OCI-LY3 (cell line): ENCODE measurements around the gene BRD1.

Experiments
- H2AFZ ChIP-seq: fragments of 200-600, 300-600 bp; shearing (Covaris generic); 2 replicates; pipeline ENCODE4 v1.6.0; 2014; ENCODE audit warnings: antibody characterized with exemption, low read depth, low read length
- H3K27ac ChIP-seq: fragments of 200-600, 300-600 bp; sonication (generic); 2 replicates; pipeline ENCODE4 v1.5.1; 2014; ENCODE audit warnings: mild to moderate bottlenecking, low read length, moderate library complexity, mixed read lengths
- H3K27me3 ChIP-seq: fragments of 200-600, 300-600 bp; sonication (generic); 2 replicates; pipeline ENCODE4 v1.6.1; 2014; ENCODE audit warnings: low read depth, low read length, mixed read lengths
- H3K36me3 ChIP-seq: fragments of 200-600, 300-600 bp; sonication (generic); replicated peaks from 2 replicates; pipeline ENCODE3; 2014; ENCODE audit warnings: low read depth, low read length, mixed read lengths
- H3K4me1 ChIP-seq: fragments of 300-600, 200-600 bp; sonication (generic); 2 replicates; pipeline ENCODE4 v1.6.1; 2014; ENCODE audit warnings: low read length, mixed read lengths
- H3K4me2 ChIP-seq: fragments of 200-600, 300-600 bp; sonication (generic); 2 replicates; pipeline ENCODE4 v1.6.1; 2014; ENCODE audit warnings: low read length, mixed read lengths
- H3K4me3 ChIP-seq: fragments of 300-600, 200-600 bp; sonication (generic); 2 replicates; pipeline ENCODE4 v1.5.1; 2014; ENCODE audit warnings: antibody characterized with exemption, mild to moderate bottlenecking, low read length, moderate library complexity
- H3K79me2 ChIP-seq: fragments of 300-600, 200-600 bp; shearing (Covaris generic); 2 replicates; pipeline ENCODE4 v1.6.1; 2014; ENCODE audit warnings: mild to moderate bottlenecking, low read length, mixed read lengths
- H3K9ac ChIP-seq: fragments of 300-600, 200-600 bp; shearing (Covaris generic); 2 replicates; pipeline ENCODE4 v1.6.0; 2014; ENCODE audit warnings: mild to moderate bottlenecking, low read length, moderate library complexity
- H3K9me3 ChIP-seq: fragments of 200-600, 300-600 bp; shearing (Covaris generic); 2 replicates; pipeline ENCODE4 v1.6.1; 2014; ENCODE audit warnings: low read length, mixed read lengths; ENCODE audit not compliant: insufficient read depth
- H4K20me1 ChIP-seq: fragments of 200-600, 300-600 bp; sonication (generic); 2 replicates; pipeline ENCODE4 v1.6.1; 2016; ENCODE audit warnings: low read length, mixed read lengths; ENCODE audit not compliant: insufficient read depth
- EZH2phosphoT487 ChIP-seq: fragments of 200-600 bp; shearing (Covaris generic); IDR thresholded peaks from 2 replicates; pipeline ENCODE4 v1.6.1; 2018; ENCODE audit warnings: antibody characterized with exemption, mixed run types, low read depth
- TF ChIP-seq, protein P1 (sequence below): fragments of 200-600, 300-600 bp; sonication (generic); IDR thresholded peaks from 2 replicates; pipeline ENCODE4 v1.5.1; 2014; ENCODE audit warnings: antibody characterized with exemption, low read length, low read depth

The BRD1 gene

GRCh38 chr22:49775867-49776511, 51.7 kb downstream of the BRD1 start:
- no peaks in the 10 kb centered on the region for H4K20me1 ChIP-seq
- peaks cover 12% of the 10 kb centered on the region; the same call in 1 of the 2 replicates for H3K79me2 ChIP-seq
- TF ChIP-seq, protein P1, sequence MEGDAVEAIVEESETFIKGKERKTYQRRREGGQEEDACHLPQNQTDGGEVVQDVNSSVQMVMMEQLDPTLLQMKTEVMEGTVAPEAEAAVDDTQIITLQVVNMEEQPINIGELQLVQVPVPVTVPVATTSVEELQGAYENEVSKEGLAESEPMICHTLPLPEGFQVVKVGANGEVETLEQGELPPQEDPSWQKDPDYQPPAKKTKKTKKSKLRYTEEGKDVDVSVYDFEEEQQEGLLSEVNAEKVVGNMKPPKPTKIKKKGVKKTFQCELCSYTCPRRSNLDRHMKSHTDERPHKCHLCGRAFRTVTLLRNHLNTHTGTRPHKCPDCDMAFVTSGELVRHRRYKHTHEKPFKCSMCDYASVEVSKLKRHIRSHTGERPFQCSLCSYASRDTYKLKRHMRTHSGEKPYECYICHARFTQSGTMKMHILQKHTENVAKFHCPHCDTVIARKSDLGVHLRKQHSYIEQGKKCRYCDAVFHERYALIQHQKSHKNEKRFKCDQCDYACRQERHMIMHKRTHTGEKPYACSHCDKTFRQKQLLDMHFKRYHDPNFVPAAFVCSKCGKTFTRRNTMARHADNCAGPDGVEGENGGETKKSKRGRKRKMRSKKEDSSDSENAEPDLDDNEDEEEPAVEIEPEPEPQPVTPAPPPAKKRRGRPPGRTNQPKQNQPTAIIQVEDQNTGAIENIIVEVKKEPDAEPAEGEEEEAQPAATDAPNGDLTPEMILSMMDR: no peak
- TF ChIP-seq EZH2phosphoT487: no peak
- no peaks in the 10 kb centered on the region for H3K4me1 ChIP-seq
- no peak overlapping the region for H3K9ac ChIP-seq
- no peak overlapping the region for H2AFZ ChIP-seq
- no peaks in the 10 kb centered on the region for H3K27me3 ChIP-seq
- H3K4me2 ChIP-seq: no peak overlapping the region
- no peak overlapping the region for H3K27ac ChIP-seq
- H3K9me3 ChIP-seq: no peaks in the 10 kb centered on the region
- no peaks in the 10 kb centered on the region for H3K36me3 ChIP-seq
- no peak overlapping the region for H3K4me3 ChIP-seq

GRCh38 chr22:49775191-49775866, 52.3 kb downstream of the BRD1 start:
- no peak for TF ChIP-seq EZH2phosphoT487
- TF ChIP-seq, protein P1: no peak
- Histone ChIP-seq H3K27me3 (no peaks in the 10 kb centered on the region), H3K36me3 (no peaks in the 10 kb centered on the region), H3K4me2 (no peak overlapping the region), H3K27ac (no peak overlapping the region), H3K79me2 (peaks cover 6% of the 10 kb centered on the region; the same call in 1 of the 2 replicates), H3K9ac (no peak overlapping the region), H3K4me1 (no peaks in the 10 kb centered on the region), H2AFZ (no peak overlapping the region), H3K4me3 (no peak overlapping the region), H4K20me1 (no peaks in the 10 kb centered on the region), H3K9me3 (no peaks in the 10 kb centered on the region)

GRCh38 chr22:49774499-49775151, 53.0 kb downstream of the BRD1 start:
- Histone ChIP-seq H3K79me2 (no peaks in the 10 kb centered on the region; the same call in 1 of the 2 replicates), H3K27ac (no peak overlapping the region), H2AFZ (no peak overlapping the region), H3K36me3 (no peaks in the 10 kb centered on the region), H3K4me1 (no peaks in the 10 kb centered on the region), H3K9ac (no peak overlapping the region), H3K4me2 (no peak overlapping the region), H3K4me3 (no peak overlapping the region), H3K9me3 (no peaks in the 10 kb centered on the region), H4K20me1 (no peaks in the 10 kb centered on the region), H3K27me3 (no peaks in the 10 kb centered on the region)
- no peak for TF ChIP-seq EZH2phosphoT487
- TF ChIP-seq, protein P1: no peak

DNA sequence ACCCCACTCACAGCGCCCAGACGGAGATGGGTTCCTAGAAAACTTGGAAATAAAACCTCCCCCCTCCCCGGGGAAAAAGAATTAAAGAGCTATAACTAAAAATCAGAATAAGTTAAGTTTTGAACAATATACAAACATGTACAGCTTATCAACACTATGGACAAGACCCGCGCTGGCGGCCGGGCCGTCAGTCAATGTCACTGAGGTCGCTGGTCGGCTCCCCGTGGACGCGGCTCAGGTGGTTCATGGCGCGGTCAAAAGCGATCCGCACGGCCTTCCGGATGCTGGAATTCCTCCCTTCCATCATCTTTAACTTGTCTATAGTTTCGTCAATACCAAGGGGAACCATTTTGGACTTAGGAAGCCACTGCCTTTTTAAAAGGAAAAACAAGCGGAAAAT, 53.6 kb downstream of the BRD1 start:
- no peaks in the 10 kb centered on the region for H3K36me3 ChIP-seq

More for the DNA sequence above, 53.6 kb downstream of the BRD1 start:
- no peak overlapping the region for H3K9ac ChIP-seq
- H3K79me2 ChIP-seq: no peaks in the 10 kb centered on the region; the same call in 1 of the 2 replicates
- no peaks in the 10 kb centered on the region for H4K20me1 ChIP-seq
- TF ChIP-seq, protein P1: no peak
- H3K9me3 ChIP-seq: no peaks in the 10 kb centered on the region
- H3K4me3 ChIP-seq: no peak overlapping the region
- H3K4me2 ChIP-seq: no peak overlapping the region
- H3K4me1 ChIP-seq: no peaks in the 10 kb centered on the region
- H2AFZ ChIP-seq: no peak overlapping the region
- no peaks in the 10 kb centered on the region for H3K27me3 ChIP-seq
- H3K27ac ChIP-seq: no peak overlapping the region
